Measurements from ENCODE around the gene ROM1.

- peak; percentile 57 for TF ChIP-seq CTCF (IDR thresholded peaks at IDR 0.05; ENCODE audit: insufficient read depth, low read length, poor library complexity, severe bottlenecking)
- TF ChIP-seq EZH2phosphoT487 (conservative IDR thresholded peaks at IDR 0.05; ENCODE audit: low read length), result no peak
Measured at GRCh38 chr11:62593434-62594044, 19.5 kb upstream of the ROM1 start.

Data from SU-DHL-6 (cell line).